Cerebellar nuclear complex (tissue), 1 donor: ENCODE results near the gene ASB1.

Experiments used
- DNase-seq, 2 experiments: peaks; one replicate each; lab custom pipeline; 2025; lab: John Stamatoyannopoulos, UW

ASB1 gene

GRCh38 chr2:238444242-238444641 lies 17.5 kb downstream of the ASB1 start:
- no peak for DNase-seq

- DNase-seq: no peak
Observed at GRCh38 chr2:238445409-238446190, 18.9 kb downstream of the ASB1 start.

DNA sequence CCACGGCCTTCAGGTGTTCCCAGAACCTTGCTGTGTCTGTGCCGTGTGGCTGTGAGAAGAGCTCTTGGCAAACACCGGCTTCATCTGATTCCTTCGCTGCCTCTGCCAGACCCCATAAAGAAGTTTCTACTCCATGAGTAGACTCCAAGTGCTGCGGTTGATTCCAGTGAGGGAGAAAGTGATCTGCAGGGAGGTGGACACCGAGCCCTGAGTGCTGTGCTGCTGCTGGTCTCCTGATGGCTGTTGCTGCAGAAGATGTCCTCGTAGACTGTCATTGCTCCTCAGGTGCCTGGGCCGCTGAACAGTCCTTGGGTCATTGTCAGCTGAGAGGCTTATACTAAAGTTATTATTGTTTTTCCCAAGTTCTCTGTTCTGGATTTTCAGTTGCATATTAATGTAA lies 19.6 kb downstream of the ASB1 start:
- DNase-seq: no peak

- no peak for DNase-seq
Observed at GRCh38 chr2:238448031-238448955, 21.6 kb downstream of the ASB1 start.

DNA sequence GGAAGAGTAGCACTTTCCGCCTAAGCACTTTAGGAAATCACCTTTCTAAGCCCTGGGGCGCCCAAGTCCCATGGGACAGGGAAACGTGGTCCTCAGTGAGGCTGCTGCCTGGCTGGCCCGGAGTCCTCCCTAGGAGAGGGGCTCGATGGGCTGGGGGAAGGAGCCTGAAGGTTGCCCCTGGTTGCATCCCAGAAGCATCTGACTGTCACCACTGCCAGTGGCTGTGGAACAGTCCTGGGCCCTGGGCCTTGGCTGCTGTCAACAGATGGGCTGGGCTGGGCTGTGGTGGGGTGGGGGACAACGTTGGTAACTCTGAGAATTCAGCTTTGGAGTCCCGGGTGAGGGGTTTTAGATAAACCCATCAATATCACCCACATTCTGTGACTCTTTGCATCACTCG lies 22.5 kb downstream of the ASB1 start:
- no peak for DNase-seq

DNA sequence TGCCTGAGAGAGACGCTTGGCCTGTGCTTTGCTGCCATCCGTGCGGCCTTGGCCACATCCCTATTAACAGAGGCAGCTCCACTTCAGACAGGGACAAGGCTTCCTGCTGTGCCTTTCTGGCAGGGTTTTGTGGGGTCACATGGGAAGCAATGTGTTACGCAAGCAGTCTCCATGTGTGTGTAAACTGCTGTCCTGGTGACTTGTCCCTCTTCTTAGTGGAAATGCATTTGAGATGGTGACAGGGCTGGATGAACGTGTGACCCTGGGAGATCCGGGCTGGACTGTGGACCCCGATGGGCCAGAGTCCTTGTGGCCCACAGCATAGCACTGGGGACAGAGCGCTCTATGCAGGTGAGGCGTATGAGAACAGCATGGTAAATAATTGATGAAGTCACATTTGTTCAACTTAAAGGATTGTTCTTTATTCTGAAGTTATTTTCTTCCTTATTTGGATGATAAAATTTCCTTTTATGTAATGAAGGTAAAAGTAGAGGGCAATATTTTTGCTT lies 23.2 kb downstream of the ASB1 start:
- DNase-seq: peak; percentile 63 to 69

DNA sequence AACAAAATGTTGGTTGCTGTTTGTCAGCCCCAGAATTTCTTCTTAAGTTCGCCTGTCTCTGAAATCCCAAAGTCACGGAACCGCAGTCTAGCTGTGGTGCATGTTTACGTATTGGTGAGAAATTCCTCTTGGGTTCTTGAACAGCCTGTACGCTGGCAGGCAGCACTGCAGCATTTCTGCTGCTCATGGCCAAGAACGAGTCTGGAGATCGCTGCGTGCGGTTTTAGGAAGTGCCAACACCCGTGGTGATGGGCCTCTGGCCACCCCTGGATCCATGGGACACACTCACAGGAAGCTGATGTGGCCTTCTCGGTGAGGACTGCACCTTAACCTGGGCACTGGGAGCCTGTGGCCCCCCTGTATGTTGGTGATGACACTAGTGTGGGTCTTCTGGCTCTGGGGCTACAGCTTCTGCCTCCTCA lies 23.7 kb downstream of the ASB1 start:
- DNase-seq: no peak

GRCh38 chr2:238453842-238454241 lies 27.1 kb downstream of the ASB1 start:
- DNase-seq: no peak

GRCh38 chr2:238456449-238456848 lies 29.7 kb downstream of the ASB1 start:
- no peak for DNase-seq

DNA sequence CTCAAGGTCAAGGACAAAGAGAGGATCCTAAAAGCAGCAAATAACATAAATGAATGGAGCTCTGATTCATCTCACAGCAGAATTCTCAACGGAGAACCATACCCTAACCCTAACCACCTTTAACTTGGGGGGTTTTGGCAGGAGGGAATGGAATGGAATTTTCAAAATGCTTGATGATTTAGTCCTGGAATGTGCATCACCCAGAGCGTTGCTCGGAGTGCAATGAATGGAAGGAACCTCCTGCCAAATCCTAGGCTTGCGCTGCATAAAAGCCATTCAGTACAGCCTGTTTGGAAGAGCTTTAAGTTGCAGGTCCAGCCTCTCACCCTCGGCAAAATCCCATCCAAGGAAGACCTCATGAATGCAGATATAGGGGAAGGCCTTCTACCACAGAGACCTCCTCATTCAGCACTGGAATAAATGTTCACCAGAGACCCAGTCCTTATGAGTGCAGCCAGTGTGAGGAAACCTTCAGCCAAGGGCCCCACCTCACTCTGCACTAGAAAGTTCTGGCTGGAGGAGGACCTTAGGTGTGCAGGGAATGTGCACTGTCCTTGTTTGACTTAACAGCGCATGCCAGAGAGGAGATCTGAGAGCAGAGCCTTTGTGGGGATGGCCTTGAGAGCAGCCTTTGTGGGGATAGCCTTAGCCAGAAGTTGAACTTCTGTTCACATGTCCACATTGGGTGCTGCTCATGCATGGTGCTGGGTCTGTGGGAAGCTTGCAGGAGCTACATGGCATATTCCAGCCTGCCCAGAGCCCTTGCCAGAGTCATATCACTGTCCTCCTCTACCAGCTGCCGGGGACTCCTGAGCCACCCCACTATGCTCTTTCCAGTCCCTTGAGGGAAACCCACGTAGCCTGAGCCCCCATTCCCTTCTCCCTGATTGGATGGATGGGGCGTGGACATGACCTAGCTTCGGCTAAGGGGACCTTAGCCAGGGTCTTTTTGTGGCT lies 30.5 kb downstream of the ASB1 start:
- DNase-seq: no peak

DNA sequence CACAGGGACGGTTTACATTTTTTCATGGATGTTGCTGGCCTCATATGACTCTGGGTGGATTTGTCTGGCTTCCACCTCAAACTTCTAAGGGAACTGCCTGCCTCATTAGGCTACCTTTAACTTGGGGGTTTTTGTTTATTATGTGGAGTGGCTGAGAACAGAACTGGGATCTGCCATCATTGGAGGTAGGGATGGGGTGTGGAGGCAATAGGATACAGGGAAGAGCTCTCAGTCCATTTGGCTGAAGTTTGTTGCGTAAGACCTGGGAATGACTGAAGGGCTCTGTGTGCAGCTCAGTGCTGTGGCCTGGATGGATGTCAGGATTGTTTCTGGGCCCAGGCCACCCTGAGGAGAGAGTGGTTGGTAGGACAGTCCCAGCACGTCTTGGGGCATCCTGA lies 31.2 kb downstream of the ASB1 start:
- DNase-seq: no peak

DNA sequence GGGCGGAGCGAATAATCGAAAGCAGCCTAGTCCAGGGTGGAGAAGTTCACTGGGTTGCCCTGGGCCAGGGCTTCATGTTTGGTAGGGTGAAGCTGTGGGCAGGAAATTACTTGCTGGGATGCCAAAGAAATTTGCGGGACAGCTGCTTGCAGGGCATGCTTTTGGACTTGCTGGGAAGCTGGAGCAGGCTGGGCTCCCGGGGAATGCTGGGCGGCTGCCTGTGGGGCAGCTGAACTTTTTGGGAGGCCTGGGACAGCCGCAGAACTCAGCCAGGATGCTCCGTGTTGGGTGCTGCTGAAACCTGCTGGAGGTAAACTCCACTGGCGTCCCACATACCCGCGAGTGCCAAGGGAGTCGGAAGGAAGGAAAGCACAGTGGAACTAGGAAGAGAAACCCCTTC lies 31.9 kb downstream of the ASB1 start:
- no peak for DNase-seq

GRCh38 chr2:238459081-238459629 lies 32.4 kb downstream of the ASB1 start:
- no peak for DNase-seq

- no peak for DNase-seq
Observed at GRCh38 chr2:238461051-238461450, 34.3 kb downstream of the ASB1 start.

GRCh38 chr2:238461491-238461890 lies 34.8 kb downstream of the ASB1 start:
- no peak for DNase-seq

- DNase-seq: no peak
Observed at GRCh38 chr2:238461916-238462315, 35.2 kb downstream of the ASB1 start.

- DNase-seq: no peak
Observed at GRCh38 chr2:238462782-238463396, 36.2 kb downstream of the ASB1 start.

GRCh38 chr2:238464389-238464788 lies 37.7 kb downstream of the ASB1 start:
- no peak for DNase-seq

DNA sequence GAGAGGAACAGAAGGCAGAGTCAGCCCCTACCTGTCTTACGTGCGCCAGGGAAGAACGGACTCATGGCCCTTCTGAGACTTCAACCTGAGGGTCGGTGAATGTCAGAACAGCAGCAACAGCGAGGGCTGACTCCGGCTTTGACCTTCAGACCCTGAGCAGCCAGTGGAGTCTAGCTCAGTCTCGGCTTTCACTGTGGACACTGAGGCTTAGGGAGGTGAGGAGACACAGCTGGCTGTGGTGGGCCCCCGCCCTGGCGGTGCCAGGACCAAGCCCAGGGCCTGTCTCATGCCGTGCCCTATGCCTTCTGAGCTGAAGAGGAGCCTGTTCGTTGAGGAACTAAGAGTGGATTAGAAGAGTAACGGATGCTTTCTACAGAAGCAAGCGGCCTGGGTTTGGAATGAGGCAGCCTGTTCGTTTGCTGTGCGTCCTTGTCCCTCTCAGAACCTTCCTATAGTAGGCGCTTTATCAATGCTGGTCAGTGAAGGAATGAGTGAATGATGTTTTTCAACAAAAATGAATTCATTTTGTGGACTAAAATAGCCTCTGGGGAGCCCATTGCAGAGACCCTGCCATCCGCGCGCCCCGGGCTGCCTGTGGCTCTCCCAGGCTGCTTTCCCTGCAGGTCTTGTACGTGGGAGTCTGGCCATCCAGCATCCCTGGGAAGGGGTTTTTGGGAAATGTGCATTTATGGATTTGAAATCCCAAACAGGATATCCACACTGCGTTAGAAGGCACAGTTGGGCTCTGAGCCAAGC lies 38.9 kb downstream of the ASB1 start:
- DNase-seq: no peak

GRCh38 chr2:238466243-238466756 lies 39.6 kb downstream of the ASB1 start:
- no peak for DNase-seq
